NCI-H1105 (cell line): ENCODE measurements around the gene BRMS1.

Experiments
- DNase-seq: peaks from one replicate; lab custom pipeline; 2025; lab: John Stamatoyannopoulos, UW

The BRMS1 gene

DNA sequence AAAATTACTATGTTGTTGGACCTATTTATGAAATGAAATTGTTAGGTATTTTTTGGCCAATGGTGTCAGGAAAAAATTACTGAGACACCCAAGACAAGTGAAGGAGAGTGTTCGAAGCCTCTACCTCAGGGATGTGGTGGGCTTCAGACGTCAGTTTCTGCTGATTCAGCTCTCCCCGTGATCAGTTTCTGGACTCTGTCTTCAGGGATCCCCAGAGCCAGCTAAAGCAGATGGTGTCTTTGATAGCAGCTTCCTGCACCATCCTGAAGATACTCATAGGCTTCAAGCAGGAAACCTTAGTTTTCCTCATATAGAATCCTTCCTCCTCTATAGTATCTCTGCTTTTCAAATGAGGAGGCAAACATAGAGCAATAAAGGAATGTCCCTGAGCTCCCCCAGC, 35.4 kb downstream of the BRMS1 start:
- DNase-seq = no peak

DNA sequence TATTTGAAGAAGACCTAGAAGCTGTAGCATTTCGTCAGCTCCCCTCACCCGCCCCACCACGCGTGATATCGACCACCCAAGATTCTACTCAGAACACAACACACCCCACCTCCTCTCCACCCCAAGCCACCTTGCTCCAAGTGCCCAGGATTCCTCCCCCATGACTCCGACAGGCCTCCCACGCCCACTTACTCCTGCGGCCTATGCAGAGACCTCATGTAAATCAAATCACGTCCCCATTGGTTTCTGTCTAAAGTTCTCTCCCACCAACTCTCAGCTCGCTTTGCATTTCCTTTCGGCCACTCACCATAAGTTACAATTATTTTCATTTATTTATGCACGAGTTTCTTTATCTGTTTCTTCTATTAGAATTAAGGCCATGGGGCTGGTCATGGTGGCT, 42.2 kb downstream of the BRMS1 start:
- DNase-seq = no peak

DNA sequence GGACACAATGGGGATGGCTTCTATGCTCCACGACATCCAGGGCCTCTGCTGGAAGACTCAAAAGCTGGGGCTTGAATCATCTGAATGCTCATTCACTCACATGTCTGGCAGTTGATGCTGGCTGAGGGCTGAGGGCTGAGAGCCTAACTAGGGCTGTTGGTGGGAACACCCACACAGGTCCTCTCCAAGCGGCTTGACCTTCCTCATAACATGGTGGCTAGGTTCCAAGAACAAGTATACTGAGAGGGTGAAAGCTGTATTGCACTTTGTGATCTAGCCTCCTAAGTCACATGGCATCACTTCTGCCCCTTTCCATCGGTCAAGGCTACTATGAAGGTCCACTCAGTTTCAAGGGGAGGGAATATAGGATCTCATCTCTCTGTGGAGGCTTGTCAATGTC, 45.7 kb downstream of the BRMS1 start:
- no peak for DNase-seq

DNA sequence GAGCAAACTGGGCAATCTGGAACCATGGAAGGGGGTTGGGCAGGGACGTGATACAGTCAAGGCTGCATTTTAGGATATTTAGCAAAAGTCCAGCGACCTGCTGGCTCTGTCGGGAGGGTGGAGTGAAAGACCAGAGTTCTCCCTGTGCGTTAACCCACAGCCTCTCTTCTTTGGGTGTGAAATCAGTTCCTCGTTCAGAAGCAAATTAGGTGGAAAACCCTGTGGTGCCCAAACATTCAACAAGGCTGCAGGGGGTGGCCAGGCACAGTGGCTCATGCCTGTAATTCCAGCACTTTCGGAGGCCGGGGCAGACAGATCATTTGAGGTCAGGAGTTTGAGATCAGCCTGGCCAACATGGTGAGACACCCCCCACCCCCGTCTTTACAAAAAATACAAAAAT, 47.3 kb downstream of the BRMS1 start:
- DNase-seq = no peak

DNA sequence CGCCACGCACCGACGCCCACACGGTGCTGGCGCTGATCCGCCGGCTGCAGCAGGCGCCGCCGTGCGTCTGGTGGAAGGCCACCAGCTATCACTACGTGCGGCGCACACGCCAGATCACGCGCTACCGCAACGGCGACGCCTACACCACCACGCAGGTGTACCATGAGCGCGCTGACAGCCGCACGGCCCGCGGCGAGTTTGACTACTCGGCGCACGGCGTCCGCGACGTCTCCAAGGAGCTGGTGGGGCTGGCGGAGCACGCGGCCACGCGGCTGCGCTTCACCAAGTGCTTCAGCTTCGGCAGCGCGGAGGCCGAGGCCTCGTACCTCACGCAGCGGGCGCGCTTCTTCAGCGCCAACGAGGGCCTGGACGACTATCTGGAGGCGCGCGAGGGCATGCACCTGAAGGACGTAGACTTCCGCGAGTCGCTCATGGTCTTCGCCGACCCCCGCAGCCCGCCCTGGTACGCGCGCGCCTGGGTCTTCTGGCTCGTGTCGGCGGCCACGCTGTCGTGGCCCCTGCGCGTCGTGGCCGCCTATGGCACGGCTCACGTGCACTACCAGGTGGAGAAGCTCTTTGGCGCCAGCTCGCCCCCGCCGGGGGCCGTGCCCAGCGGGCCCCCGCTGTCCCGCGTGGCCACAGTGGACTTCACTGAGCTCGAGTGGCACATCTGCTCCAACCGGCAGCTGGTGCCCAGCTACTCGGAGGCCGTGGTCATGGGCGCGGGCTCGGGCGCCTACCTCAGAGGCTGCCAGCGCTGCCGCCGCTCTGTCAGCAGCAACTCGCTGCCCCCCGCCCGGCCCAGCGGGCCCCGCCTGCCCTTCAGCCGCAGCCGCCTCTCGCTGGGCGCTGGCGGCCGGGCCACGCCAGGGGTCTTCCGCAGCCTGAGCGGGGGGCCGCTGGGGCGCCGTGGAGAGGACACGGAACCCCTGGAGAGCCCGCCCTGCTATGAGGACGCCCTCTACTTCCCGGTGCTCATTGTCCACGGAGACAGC, 50.0 kb downstream of the BRMS1 start:
- no peak for DNase-seq

DNA sequence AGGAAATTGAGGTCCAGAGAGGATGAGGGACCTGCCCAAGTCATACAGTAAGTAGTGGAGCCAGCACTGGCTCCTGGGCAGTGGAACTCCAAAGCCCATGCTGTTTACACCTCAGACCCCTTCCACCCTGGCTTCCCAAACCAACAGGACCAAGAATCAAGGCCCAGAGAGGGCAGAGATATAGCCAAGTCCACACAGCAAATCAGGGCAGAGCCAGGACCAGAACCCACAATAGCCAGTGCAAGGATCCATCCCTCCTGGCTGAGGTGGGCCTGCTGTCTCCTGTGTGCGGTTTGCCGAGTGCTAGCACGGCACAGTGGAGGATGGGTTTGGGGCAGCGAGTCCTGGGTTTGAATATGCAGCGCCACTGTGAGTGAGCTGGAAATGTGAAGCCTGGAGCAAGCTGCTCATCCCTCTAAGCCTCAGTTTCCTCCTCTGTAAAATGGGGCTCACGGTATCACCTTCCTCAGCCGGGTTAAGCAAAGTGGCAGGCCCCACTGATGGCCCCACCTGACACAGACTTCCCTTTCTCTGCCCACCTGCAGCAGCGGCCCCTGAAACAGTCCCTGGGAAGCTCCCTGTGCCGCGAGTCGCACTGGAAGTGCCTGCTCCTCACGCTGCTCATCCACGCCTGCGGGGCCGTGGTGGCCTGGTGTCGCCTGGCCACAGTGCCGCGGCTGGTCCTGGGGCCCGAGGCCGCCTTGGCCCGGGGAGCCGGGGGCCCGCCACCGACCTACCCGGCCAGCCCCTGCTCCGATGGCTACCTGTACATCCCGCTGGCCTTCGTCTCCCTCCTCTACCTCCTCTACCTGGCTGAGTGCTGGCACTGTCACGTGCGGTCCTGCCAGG, 50.9 kb downstream of the BRMS1 start:
- DNase-seq = no peak

DNA sequence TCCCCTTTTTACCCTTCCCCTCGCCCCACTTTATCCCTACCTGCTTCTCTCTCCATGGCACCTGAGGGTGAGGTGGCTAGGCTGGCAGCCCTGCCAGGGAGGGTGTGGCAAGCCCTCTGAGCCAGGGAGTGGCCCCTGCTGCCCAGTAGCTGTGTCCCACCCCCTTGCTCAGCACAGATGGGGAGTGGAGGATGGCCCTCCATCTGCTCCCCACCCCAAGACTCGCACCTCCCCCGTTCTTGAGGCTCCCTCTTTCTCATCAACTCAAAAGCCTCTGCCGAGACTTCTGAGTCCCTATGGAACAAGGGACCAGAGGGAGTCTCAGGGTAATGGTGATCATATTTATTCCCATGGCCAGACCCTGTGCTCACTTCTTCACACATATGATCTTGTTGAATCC, 51.6 kb downstream of the BRMS1 start:
- DNase-seq = no peak

DNA sequence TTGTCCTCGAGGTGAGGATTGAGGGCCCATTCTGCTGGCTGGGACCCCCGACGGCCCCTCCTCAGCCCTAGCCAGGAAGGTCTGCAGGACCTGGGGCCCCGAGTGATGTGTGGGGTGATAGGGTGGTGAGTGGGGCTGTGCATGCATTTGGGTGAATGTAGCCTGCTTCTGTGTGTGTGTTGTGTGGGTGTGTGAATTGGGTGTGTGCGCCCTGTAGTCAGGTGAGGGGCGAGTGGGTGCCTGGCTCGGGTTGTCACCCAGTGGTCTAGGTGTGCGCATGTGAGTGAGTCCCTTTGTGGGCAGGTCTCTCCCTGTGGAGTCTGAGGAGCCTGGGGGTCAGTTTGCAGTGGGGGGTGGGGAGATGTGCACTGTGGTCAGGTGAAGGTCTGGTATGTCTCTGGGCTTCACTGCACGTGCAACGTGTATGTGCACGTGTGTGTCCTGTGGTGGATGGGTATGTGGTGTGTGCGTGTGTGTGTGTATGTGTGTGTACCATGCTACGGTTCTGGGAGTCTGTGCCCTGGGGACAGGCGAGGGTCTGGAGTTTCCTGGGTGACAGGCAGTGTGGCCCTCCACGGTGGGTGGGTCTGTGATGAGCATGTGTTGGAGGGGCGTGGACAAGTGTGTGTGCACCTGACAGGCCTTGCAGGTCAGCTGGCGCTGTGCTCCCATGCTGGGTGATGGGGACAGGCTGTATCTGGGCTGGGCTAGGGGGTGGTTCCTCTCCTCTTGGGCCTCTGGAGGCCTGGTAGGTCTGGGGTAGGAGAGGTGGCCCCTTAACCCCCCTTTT, 52.2 kb downstream of the BRMS1 start:
- DNase-seq = no peak

DNA sequence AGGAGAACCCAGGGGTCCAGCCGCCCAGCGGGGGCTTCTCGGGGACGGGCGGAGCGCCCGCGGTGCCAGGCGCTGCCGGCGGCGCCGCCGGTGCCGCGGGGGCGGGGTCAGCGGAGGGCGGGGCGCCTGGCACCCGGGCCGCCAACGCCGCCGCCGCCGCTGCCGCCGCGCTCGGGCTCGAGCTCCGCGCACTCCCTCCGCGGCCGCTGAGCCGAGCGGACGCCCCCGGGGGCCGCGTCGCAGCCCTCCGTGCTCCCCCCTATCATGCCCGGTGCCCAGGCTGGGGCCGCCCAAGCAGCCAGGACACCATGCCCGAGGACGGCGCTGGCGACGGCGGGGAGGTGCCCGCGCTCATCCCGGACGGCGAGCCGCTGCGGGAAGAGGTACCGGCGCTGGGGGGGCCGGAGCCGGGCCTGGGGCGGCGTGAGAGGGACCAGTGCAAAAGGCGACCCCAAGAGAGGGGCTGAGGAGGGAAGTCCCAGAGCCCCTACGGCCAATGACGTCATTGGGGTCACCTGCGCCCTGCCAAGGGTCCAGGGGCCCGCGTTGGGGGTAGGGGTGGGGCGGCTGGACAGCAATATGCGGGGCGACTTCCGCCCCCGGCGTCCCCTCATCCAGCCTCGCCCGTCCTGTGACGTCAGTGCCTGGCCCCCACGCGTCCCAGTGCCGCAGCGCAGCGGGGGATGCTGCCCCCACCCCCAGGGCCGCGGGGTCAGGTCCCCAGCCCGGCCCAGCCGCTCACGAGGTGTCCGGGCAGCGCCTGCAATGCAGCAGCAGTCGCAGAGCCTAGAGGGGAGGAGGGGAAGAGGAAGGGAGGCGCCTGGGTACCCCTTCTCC, 53.0 kb downstream of the BRMS1 start, which contains the start of gene TMEM151A:
Gene TMEM151A (plus strand): TSS at position 189 of the 837 bp plus-strand sequence. CDS start 120 bp downstream, at position 309.
- DNase-seq = peak; percentile 21

DNA sequence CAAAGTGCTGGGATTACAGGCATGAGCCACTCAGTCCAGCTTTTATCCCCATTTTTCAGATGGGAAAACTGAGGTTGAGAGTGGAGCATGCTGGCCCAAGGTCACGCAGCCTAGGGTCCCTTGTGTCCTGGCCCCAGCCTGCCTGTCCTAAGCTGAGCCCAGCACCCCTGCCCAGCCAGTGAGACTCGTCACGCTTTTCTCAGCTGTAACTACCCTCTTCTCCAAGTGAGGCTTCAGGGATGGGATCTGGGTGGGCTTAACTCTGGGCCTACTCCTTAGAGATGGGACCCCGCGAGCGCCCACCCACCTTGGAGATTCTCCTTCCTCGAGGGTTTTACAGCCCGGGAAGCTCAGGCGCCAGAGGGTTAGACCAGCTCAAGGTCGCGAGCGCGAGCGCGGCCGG, 53.6 kb downstream of the BRMS1 start:
- no peak for DNase-seq

DNA sequence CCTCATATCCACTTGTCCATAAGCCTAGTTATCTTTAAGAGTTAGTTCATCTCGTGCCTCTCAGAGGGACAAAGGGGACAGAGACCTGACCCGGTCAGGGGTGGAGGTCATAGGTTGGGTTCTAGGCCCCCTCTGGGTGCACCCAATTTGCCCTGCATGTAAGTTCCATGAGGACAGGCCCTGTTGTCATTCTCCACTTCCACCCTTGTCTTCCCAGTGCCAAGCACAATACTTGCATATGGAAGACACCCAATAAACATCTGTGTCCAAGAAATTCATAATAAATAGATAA, 54.6 kb downstream of the BRMS1 start:
- no peak for DNase-seq

DNA sequence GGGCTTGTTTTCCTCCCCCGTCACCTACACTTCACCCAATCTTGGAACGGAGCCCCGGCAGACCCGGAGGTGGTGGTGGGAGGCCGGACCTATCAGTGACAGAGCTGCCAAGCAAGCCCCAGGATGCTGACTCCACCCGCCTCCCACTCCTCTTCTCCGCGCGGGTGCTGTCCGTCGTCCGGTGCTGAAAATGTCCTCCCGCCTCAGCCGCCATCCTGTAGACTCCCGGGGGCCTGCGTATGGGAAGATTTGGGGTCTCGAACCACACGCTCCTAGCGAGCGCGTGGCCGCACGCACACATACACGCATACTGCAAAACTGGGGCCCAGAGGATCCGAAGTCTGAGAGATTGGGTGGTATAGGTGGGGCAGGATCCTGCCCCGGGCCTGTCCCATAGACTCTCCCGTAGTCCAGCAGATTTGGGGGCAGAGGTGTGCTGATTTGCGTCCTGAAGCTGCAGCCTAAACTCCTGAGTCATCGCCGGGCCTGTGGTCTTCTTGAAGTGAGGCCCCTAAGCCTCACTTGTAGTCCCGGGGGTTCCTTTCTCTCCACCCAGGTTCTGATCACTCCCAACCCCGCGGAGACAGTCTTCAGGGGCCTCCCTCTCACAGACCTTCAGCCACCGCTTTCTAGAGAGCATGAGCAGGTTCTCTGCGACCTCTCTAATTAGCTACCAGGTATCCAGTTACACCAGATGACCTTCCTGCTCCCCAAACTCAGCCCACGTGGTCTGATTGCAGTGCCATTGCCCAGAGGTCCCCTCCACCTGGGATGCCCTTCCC, 55.2 kb downstream of the BRMS1 start:
- DNase-seq = peak; percentile 67

DNA sequence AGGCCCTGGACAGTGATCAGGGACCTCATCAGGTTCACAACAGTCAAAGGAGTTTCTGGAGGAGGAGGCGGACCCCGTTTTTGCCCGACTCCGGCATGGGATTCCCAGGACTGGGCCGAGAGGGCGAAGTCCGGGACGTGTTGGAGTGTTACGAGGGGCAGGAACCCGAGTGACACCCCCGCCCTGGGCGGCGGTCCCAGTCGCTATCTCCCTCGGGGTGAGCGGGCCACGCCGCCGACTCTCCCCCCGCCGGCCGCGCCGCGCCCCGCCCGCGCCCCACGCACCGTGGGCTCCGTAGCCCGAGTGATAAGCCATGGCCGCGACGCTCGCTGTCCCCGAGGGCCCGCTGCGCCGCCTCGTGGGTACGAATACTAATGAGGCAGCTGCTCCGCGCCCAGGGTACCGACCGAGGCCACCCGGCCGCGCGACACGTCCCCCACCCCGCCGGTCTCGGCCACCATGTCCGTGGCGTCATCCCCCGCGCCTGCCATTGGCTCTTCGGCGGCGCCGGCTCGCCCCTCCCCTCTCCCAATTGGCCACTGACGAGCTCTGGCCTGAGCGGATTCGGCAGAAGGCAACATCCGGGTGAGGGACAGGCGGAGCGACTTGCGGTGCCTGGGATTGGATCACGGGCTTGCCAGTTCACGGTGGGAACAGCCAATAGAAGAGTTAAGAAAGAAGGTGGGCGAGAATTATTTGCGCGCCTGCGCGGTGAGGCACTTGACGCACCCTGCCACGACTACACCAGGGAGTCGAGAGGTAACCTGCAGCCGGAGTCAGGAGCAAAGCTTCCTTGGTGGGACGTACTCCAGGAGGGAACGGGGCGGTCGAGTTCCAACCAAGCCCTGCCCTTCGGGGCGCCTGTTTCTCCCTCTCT, 56.0 kb downstream of the BRMS1 start, which contains the start of gene YIF1A:
Gene YIF1A (minus strand): TSS at position 473 of the 877 bp plus-strand sequence. CDS start 158 bp downstream, at position 315.
- peak; percentile 99 for DNase-seq

DNA sequence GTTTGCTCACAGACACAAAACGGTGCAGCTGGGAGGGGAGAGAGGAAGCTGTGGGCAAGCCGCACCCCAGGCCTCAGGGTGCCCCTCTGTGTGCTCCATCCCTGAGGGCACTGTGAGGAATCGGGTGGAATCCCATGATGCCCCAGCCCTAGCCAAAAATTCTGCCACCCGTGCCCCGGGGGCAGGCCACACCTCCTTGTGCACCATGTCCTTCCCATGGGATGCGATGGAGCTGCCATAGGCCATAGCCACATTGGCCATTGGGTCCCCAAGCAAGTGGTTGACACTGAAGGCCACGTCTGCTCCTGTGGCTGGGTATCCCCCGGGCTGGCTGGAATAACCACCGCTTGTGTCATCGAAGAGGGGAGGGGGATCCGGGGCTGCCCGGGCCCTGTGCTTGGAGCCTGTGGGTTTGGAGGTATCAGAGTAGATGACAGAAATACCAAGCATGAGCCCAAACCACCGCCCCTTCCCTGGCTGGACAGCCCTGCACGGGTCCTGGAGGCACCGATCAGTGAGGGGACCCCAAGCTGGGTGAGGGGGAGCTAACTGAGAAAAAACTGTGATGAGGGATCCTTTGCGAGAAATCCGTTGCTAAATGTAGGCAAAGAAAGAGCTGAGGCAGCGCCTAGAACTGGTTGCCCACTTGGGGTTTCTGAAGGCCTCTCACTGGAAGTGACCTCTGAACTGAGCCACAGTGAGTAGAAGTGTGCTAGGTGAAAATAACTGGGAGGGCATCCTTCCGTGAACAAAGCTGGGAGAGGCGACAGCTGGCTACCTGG, 56.8 kb downstream of the BRMS1 start:
- DNase-seq = no peak
